Hindlimb muscle (tissue), 1 donor: ENCODE results near the gene ZFAND3. TPM values are rescaled to one million over a fixed set of nuclear protein-coding genes. Genes with fewer than 3 reads are reported as not detected.

ENCODE experiments used
- DNase-seq: peaks from one replicate; pipeline ENCODE4 v3.0.0-alpha.2; 2013
- polyA plus RNA-seq: library from polyadenylated mRNA; unstranded; fragments of 120-200 nt; gene quantifications from one replicate; pipeline ENCODE4 v1.2.1, GENCODE V29; 2013; ENCODE audit not compliant: insufficient read length

ZFAND3 gene
- 95.5 TPM for polyA plus RNA-seq

- DNase-seq = peak; percentile 97
These were observed at the start of gene ZFAND3 for GRCh38 chr6:37819177-37819801. ZFAND3 (plus strand) TSS chr6:37819727; CDS start chr6:37819946, 219 bp downstream.

DNA sequence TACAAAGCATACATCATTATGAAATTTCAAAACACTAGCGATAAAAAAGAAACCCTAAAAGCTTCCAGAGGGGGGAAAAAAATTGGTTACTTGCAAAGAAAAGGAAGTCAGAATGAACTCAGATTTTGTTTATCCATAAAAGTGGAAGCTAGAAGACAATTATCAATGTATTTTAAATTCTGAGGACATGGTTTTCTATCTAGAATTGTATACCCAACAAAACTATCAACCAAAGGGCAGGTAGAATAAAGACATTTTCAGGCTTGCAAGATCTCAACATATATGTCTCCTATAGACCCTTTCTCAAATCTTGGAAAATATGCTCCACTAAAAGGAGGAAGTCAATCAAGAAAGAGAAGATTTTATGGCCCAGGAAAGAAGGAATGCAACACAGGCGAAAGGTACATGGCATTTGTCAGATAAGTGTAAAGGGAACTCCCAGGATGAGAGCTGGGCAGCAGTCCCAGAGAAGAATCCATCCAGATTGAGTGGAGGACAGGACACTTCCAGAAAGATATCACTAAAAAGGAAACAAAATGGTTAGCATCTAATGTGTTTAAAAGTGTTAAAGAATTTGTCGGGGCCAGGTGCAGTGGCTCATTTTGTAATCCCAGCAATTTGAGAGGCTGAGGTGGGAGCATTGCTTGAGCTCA, 45.4 kb upstream of the ZFAND3 start:
- no peak for DNase-seq

- DNase-seq = peak; percentile 25
These were observed 43.0 kb upstream of the ZFAND3 start for GRCh38 chr6:37776566-37776965.

DNA sequence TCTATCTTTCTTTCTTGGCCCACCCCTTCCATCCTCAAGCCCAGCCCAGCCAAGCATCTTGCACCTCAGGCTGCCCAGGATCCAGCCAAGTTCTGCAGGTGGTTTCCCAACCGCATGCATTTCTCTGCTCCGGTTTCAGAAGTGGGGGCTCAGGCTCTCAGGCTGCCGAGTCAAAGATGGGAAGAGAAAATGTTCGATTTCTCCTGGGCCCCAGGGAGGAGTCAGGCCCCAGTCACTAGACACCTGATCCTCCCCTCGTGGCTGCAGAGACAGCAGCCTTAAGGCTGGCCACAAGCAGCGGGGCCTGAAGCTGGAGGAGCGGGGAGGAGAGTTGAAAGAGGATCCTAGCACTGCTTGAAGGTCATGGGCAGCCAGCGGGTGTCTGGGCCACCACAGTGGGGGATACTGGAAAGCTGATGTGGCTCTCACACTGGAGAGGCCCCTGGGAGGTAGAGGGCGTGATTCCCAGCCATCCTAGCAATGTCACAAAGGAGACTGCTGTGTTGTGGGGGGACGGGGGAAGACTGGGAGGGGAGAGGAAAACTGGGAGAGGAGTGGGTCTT, 42.2 kb upstream of the ZFAND3 start:
- DNase-seq = no peak

DNA sequence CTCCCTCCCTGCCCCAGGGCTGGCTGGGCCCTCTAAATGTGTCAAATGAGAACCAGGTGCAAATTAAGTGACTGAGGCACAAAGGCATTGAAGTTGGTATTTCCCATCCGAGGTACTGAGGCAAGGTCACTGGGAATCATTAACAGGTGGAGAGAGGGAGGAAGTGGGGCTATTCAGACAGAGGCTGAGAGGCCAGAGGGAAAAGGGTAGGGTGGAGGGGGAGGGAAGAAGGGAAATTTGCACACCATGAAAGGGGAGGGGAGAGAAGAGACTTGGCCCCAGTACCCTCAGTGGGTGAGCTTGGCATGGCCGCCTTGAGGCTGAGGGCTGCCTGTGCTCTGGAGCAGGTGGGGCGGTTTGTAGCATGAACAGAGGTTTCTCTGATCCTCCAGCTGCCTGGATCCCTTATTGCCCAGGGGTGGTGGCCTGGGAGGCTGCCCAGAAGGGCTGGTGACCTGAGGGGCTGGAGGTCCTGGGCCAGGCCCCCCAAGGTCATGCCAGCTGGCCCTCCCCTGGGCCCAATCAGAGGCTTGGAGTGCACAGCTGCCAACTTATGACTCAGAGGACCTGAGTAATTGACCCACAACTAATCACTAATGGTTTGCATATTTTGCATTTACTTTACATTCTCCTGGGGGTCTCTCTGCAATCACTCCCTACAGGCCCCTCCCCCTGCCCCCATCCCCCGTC, 40.3 kb upstream of the ZFAND3 start:
- DNase-seq = no peak

DNA sequence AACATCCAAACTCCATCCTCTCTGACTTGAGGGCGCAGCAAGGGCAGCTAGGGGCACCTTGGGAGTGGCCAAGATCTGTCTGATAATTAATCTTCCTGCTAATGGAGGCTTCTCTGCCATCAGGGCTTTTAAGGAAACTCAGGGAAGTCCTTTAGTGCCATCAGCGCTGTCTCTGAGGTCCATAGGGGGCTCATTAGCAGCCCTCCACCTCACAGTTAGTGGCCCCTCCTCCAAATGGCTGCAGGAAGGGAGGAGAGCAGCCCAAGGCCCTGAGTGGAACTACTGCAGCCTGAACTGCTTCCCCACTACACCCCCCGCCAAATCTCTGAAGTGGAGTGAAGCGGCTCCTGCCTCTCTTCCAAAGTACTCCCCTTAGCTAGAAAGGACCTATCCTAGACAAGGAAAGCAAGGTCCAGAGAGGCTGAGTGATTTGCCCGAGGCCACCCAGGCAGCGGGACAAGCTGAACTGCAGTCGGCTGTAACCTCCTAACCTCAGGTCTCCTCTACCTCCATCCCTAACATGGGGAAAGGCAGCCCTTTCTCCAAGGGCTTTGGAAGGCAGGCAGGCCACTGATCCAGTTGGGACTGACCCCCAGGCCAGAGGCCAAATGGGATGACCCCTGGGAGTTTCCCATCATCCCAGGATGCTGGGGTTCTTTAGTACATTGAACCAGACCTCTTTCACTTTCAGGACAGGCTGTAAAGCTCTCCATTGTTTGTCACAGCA, 39.5 kb upstream of the ZFAND3 start:
- no peak for DNase-seq

- no peak for DNase-seq
These were observed 37.7 kb upstream of the ZFAND3 start for GRCh38 chr6:37781788-37782187.

- peak; percentile 32 for DNase-seq
These were observed 36.3 kb upstream of the ZFAND3 start for GRCh38 chr6:37783025-37783855.

DNA sequence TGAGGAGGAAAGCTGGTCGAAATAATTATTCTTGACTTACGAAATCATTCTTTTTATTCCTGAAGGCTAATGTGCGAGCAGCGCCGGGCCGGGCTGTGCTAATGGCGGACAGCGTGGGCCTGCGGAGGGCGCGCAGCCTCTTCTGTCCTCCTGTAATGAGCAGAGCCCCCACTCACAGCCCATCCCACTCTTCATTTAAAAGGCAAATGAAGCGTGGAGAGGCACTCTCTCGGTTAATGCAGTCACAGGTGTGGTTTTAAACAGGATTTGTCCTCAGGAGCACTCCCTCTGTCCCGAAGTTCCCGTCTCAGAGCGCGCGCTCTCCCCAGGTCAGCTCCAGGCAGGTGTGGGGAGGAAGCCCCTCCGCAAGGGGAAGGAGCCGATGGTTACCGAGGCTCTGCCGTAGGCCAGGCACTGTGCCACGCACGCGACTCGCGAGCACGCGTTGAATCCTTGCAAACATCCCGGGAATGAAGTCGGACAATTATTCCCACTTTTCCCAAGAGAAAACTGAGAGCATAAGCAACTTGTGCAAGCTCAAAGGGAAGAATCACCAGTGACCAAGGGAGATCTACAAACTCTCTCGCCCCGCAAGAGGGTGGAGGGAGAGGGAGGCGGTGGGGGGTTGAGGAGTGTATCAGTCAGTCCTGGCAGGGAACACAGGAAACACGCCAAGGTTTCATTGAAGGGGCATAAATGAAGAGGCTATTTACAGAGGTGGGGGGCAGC, 35.5 kb upstream of the ZFAND3 start:
- no peak for DNase-seq

GRCh38 chr6:37784585-37784967, 35.0 kb upstream of the ZFAND3 start:
- DNase-seq = no peak

DNA sequence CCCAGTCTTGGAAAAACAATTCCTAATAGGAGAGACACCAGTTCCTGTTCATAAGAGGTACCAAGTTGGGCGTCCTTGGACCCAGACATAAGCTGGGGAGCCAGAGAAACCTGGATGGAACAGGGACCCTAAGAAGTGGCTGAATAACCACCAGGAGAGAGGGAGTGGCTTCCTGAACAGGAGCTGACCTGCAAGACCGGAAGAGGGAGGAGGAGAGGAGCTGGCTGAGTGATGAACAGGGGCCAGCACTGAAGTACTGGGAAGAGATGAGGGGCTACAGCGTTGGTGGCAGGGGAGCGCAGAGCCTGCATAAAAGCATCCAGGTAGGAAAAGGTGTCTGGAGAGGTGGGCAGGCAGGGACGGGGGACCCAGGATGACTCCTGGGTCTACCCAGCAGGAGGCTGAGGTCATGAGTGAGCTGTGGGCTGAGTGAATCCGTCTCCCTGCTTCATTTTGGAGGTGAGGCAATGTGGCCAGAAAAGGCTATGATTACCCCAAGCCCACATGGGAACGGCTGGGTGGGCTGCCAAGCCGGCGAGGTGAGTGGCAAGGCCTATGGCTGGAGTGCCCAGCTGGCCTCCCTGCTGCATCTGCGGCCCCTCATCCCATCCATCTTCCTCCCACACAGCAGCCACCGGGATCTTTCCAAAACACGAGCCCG, 34.4 kb upstream of the ZFAND3 start:
- no peak for DNase-seq

GRCh38 chr6:37785663-37786270, 33.8 kb upstream of the ZFAND3 start:
- DNase-seq = no peak

DNA sequence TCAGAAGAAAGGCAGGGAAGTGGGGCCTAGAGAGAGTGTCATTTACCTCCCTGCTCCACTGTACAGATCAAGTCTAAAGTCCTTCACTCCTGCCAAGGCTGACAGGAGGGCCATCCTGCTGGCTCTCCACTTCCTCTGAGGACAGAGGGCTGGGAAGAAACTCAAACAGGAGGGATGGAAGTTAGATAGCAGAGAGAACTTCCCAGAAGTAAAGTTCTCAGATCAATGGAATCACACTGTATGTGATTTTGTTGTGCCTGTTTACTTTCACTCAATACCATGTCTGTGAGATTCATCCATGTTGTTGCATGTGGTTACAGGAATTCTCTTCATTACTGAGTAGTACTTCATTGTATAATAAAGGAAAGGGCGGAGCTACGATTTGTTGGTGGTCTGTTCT, 32.3 kb upstream of the ZFAND3 start:
- DNase-seq = no peak

DNA sequence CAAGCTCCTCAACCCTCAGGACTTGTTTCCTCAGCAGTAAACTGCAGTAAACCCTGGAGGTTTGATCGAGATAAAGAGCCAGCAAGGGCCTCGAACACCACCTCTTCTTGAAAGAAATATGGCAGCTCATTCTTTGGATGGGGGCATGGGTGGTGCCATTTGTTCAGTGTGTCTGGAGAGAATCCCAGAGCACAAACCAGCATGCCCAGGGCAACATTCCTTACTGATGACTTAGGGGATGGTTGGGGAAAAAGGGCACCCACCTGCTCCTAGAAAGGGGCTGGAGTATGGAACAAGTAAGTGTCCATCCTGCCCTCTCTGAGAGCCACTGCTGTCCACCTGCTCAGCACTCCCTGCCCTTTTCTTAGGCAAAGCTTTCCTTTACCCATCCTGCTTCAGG, 31.3 kb upstream of the ZFAND3 start:
- DNase-seq = no peak

DNA sequence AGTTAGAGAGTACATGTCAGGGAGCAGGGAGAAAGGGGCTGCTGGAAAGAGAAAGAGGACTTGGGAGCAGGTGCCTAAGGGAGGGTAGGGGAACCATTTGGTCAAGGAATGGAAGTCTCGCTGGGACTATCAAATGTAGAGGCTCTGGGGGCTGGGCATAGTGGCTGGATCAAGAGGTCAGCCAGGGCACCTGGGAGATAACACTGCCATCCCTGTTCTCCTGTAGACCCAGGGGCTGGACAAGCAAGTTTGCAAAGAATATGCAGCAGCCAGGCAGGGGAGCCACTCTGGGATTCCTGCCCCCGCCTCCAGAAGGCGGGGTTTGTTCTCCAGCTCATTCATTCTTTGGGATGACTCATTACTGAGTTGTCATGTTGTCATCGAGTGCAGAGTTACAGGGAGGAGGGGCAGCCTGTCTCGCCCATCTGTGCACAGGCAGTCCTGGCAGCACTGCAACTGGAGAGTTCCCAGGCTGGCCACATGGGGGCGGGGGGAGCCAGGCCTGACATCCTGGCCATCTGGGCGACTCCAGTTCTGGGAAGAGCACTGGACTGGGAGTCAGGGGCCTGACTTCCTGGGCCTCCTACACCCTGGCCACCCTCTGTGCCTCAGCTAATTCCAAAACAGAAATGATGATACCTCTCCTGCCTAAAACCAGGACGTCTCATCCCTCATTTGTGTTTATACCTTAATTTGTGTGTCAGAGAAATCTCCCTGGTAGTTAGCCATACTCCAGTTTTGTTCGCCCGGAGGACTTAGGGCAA, 28.2 kb upstream of the ZFAND3 start:
- DNase-seq = peak; percentile 81

DNA sequence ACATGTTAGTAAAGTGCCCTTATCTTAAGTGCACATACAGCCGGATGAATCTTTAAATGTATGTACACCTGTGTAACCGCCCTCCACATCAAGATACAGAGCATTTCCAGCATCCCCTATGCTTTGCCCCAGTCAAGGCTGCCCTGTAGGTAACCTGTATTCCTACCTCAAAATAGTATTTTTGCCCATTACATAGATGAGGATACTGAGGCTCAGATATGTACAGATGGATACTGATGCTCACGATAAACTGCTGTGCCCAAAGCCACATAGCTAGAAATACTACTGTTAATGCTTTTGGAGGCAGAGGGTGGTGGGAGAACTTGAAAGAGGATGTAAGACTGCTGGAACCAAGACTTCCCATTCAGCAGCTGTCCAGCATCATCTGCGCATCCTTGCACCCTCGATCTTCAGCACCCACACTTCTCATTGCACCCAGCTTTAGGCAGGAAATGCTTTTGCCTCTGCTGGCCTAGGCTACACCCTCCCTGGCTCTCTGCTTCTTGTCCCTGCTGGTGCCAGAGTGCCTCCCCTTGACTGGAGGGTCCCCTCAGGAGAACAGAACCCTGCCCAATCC, 27.0 kb upstream of the ZFAND3 start:
- DNase-seq = no peak

DNA sequence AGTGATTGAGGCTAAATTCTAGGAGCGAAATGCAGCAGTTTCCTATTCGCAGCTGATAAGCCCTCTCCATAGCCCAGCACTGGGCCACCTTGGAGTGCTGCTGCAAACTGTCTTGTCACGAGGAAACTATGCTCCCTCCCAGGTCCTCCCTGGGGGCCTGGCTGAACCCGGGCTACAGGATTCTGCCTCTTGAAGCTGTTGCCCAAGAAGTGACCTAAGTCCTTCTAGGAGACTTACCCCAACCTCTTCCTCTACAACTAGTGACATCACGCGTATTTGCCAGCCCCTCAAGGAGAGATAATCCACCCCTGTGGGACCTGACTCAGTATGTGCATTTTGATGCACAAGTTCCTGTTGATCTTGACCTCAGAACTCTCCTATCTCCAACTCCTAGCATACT, 26.5 kb upstream of the ZFAND3 start:
- no peak for DNase-seq

DNA sequence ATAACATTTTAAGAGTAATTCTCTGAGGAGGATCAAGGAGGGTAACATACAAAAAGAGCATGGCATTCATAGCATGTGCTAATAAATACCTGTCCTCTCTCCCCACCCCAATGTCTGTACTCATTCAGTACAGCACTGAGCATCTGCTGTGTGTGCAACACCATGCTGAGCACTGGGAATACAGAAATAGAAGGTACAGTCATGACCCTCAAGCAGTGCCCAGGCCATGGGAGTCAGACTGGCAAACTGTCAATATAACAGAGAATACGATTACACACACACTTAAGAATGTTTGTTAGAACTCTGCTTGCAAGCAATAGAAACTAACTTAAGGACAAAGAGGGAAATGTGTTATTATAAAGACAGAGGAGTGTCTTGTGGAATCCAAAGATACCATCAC, 24.7 kb upstream of the ZFAND3 start:
- no peak for DNase-seq
